Uterus (tissue), 4 donors: ENCODE measurements around the gene DNAH10. TPM values are rescaled to one million over a fixed set of nuclear protein-coding genes. Genes with fewer than 3 reads are reported as not detected.

Experiments used
- DNase-seq, 2 donors: peaks; one replicate each; pipeline ENCODE4 v3.0.0-alpha.2; 2019 to 2020
- H3K27ac ChIP-seq, 2 donors: fragments of 200-600 bp; sonication (generic); 1 replicate in 1 of 2; 2 replicates in 1 of 2; pipeline ENCODE4 v1.5.1; 2016 to 2018
- H3K27me3 ChIP-seq, 2 donors: fragments of 200-600 bp; sonication (generic); one replicate each; pipeline ENCODE4 v1.5.1; 2018 to 2019; ENCODE audit warnings: control low read depth in 1 of 2
- H3K36me3 ChIP-seq, 2 donors: fragments of 200-600 bp; sonication (generic); one replicate each; pipeline ENCODE4 v1.5.1; 2019; ENCODE audit warnings: control low read depth in 1 of 2
- H3K4me1 ChIP-seq, 2 donors: fragments of 200-600 bp; sonication (generic); one replicate each; pipeline ENCODE4 v1.5.1; 2018 to 2019; ENCODE audit warnings: control low read depth in 1 of 2
- H3K4me3 ChIP-seq, 2 donors: fragments of 200-600 bp; sonication (generic); 1 replicate in 1 of 2; 2 replicates in 1 of 2; pipeline ENCODE4 v1.5.1; 2018 to 2019; ENCODE audit warnings: mild to moderate bottlenecking in 1 of 2
- H3K9me3 ChIP-seq, 2 donors: fragments of 200-600 bp; sonication (generic); one replicate each; pipeline ENCODE4 v1.5.1; 2019; ENCODE audit warnings: control low read depth in 1 of 2
- POLR2A ChIP-seq, 2 donors: fragments of 450-650 bp; IDR thresholded peaks; one replicate each; pipeline ENCODE4 v1.6.1; 2016; ENCODE audit warnings: antibody characterized with exemption in 2 of 2, mild to moderate bottlenecking in 1 of 2, moderate library complexity in 1 of 2
- intact Hi-C: fragments of 100-400 bp; cut with DNase I; formaldehyde crosslinking; loops from one replicate; pipeline ENCODE4 v1.15.1; 2023; ENCODE audit warnings: low total_unique reads
- total RNA-seq, 4 donors: library from RNA; depleted of rRNA in 3 of 4; stranded (reverse); fragments of >200 nt in 3 of 4; gene quantifications; one replicate each; pipeline versions ENCODE4 v1.1.0 to v1.2.4, GENCODE V29; 2014 to 2023
- TF ChIP-seq, protein P1 (sequence below), 4 experiments: fragments of 200-600 bp in 2 of 4; fragments of 450-650 bp in 2 of 4; sonication (generic) in 2 of 4; IDR thresholded peaks; one replicate each; pipeline ENCODE4 v1.5.1; 2016 to 2019; ENCODE audit warnings: antibody characterized with exemption in 4 of 4, mild to moderate bottlenecking in 2 of 4, moderate library complexity in 1 of 4
- donor health status: DM: yes; HTN: yes; CAD: no.

Gene DNAH10
- total RNA-seq, 4 donors from 2014 or later = under 0.01 to 3.9 (median 1.1) TPM

DNA sequence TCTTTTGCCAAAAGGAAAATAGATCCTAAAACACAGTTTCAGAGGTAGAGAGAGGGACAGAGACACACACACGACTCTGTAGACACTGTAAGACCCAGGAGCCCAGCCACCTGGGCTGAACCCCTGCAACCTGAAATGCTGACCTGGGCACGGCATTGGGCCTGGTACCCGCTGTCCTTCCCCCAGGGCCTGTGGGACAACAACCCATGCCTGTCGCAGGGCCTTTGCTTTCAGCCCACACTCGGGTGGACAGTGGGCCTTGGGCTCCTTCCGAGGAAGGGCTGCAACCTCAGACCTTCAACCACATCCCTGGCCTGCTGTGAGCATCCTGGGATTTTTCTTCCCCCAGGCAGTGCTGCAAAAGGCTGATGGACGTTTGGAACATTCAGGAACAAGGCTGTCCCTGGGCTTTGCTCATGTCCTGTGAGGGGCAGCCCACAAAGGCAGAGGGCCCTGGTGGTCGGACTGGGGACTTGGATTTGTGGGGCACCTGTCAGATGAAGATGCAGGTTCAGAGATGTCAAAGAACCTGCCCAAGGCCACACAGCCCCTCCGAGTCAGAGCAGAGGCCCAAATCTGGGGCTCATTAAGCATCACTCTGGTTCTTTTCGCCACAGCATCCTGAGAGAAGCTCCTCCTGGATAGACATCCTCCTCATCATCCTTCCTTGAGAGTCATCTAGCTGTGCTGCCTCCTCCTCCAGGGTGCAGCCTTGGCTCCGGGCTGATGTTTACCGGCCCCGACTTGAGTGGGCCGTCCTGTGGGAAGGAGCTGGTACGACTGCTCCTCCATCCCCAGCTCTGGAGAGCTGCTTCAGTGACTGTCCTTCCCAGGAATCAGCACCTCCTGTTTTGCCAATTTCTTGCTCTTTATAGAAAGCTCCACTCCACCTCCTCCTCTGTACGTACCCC, 177.9 kb downstream of the DNAH10 start:
- Histone ChIP-seq H3K36me3 (no peaks in the 10 kb centered on the region), H3K9me3 (no peaks in the 10 kb centered on the region), H3K4me1 (no peaks in the 10 kb centered on the region), H3K27me3 (no peaks in the 10 kb centered on the region), H3K27ac (no peak overlapping the region), H3K4me3 (no peak overlapping the region)
- intact Hi-C loops = no loop called here
- DNase-seq = no peak
- TF ChIP-seq, protein P1, sequence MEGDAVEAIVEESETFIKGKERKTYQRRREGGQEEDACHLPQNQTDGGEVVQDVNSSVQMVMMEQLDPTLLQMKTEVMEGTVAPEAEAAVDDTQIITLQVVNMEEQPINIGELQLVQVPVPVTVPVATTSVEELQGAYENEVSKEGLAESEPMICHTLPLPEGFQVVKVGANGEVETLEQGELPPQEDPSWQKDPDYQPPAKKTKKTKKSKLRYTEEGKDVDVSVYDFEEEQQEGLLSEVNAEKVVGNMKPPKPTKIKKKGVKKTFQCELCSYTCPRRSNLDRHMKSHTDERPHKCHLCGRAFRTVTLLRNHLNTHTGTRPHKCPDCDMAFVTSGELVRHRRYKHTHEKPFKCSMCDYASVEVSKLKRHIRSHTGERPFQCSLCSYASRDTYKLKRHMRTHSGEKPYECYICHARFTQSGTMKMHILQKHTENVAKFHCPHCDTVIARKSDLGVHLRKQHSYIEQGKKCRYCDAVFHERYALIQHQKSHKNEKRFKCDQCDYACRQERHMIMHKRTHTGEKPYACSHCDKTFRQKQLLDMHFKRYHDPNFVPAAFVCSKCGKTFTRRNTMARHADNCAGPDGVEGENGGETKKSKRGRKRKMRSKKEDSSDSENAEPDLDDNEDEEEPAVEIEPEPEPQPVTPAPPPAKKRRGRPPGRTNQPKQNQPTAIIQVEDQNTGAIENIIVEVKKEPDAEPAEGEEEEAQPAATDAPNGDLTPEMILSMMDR (IDR thresholded peaks at IDR 0.05) = no peak
- TF ChIP-seq POLR2A (IDR thresholded peaks at IDR 0.05) = no peak

DNA sequence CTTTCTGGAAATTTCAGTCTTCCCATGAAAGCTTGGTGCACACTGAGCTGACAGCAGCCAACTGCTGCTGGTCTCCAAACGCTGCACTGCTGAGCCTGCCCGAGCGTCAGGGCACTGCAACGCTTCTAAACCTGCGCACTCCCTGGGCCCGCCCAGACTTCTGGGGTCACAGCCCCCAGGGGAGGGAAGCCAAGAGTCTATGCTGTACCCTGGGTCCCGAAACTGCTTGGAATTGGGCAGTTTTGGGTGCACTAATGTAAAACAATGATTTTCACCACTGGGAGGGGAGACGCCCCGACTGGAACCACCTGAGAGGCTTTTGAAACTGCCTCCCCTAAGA, 178.5 kb downstream of the DNAH10 start:
- Histone ChIP-seq H3K4me1 (no peaks in the 10 kb centered on the region), H3K9me3 (no peaks in the 10 kb centered on the region), H3K27me3 (no peaks in the 10 kb centered on the region), H3K36me3 (no peaks in the 10 kb centered on the region), H3K4me3 (no peak overlapping the region), H3K27ac (no peak overlapping the region)
- intact Hi-C loops = no loop called here
- DNase-seq = no peak
- no peak for TF ChIP-seq POLR2A (IDR thresholded peaks at IDR 0.05)
- TF ChIP-seq, protein P1 (IDR thresholded peaks at IDR 0.05) = no peak

DNA sequence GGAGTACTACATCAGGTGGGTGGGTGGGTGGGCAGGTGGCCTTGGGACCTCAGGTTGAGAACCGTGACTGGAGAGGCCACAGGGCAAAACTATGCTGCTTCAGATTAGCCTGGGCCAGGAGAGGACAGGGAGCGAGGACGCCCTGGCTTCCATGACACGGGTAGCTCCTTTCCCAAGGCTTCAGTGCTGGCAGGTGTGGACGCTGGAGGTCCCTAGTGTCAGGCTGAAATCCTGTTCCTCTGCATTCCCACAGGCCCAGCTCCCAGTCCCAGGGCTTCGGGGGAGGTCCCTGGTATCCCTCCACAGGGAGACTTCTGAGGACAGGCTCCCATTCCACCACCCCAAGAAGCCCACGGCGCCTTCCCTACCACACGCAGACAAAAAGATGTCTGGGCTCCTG, 178.9 kb downstream of the DNAH10 start:
- H3K27me3 ChIP-seq = no peaks in the 10 kb centered on the region
- H3K36me3 ChIP-seq = no peaks in the 10 kb centered on the region
- H3K27ac ChIP-seq = no peak overlapping the region
- DNase-seq = no peak
- no peaks in the 10 kb centered on the region for H3K9me3 ChIP-seq
- intact Hi-C loops = no loop called here
- H3K4me3 ChIP-seq = no peak overlapping the region
- no peaks in the 10 kb centered on the region for H3K4me1 ChIP-seq
- no peak for TF ChIP-seq POLR2A (IDR thresholded peaks at IDR 0.05)
- TF ChIP-seq, protein P1 (IDR thresholded peaks at IDR 0.05) = no peak

DNA sequence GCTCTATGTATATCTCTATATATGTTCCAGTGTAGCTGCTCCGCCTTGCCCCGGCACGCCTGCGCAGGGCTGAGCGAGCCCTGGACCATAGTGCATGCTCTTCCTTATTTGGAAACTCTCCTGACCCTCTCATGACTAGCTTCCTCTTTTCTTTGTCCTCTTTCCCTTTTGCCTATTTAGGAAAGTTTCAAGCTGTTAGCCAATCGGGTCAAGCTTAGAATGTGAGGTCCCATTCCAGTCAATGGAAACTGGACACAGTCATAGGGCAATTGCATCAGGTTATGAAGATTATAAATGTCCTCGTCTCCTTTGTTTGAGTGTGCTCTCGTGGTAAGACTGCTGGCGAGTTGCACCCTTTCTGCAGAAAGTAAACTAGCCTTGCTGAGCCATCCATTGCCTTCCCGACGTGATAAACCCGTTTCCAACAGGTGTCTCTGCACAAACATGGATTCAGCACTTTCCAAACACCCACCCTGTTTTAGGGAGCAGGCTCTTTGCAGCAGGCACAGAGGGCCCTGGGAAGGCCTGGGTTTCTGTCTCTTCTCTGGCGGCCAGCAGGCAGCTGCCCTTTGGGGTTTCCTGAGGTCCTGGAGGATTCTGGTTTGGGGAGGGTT, 179.6 kb downstream of the DNAH10 start:
- Histone ChIP-seq H3K27ac (no peak overlapping the region), H3K4me3 (no peak overlapping the region), H3K4me1 (no peaks in the 10 kb centered on the region)

More for the DNA sequence above, 179.6 kb downstream of the DNAH10 start:
- no peak for TF ChIP-seq POLR2A (IDR thresholded peaks at IDR 0.05)
- TF ChIP-seq, protein P1 (IDR thresholded peaks at IDR 0.05) = no peak
- DNase-seq = no peak
- H3K27me3 ChIP-seq = no peaks in the 10 kb centered on the region
- H3K36me3 ChIP-seq = no peaks in the 10 kb centered on the region
- intact Hi-C loops = no loop called here
- no peaks in the 10 kb centered on the region for H3K9me3 ChIP-seq
